HuH-7 (cell line): ENCODE results near the gene IRAK1.

Experiments used
- DNase-seq: peaks from one replicate; pipeline ENCODE4 v3.0.0; 2011; ENCODE audit warnings: low spot score

The IRAK1 gene

GRCh38 chrX:154040307-154040756 is 20.6 kb upstream of the IRAK1 start:
- DNase-seq, result no peak

GRCh38 chrX:154039577-154039976 is 19.9 kb upstream of the IRAK1 start:
- no peak for DNase-seq

GRCh38 chrX:154038656-154039055 is 19.0 kb upstream of the IRAK1 start:
- no peak for DNase-seq

- DNase-seq, result no peak
These were observed 18.1 kb upstream of the IRAK1 start for GRCh38 chrX:154037754-154038153.

- no peak for DNase-seq
These were observed 16.8 kb upstream of the IRAK1 start for GRCh38 chrX:154036513-154036912.

GRCh38 chrX:154033848-154034247 is 14.1 kb upstream of the IRAK1 start:
- no peak for DNase-seq

- DNase-seq, result no peak
These were observed 13.0 kb upstream of the IRAK1 start for GRCh38 chrX:154032653-154033052.

- DNase-seq, result no peak
These were observed 12.5 kb upstream of the IRAK1 start for GRCh38 chrX:154032160-154032559.

GRCh38 chrX:154030715-154031305 is 11.1 kb upstream of the IRAK1 start:
- no peak for DNase-seq

GRCh38 chrX:154030266-154030665 is 10.6 kb upstream of the IRAK1 start:
- no peak for DNase-seq

- no peak for DNase-seq
These were observed 9.7 kb upstream of the IRAK1 start for GRCh38 chrX:154029439-154029838.

- DNase-seq, result no peak
These were observed 8.9 kb upstream of the IRAK1 start for GRCh38 chrX:154028502-154029184.

GRCh38 chrX:154027986-154028385 is 8.3 kb upstream of the IRAK1 start:
- DNase-seq, result no peak

GRCh38 chrX:154027022-154027402 is 7.3 kb upstream of the IRAK1 start:
- DNase-seq, result no peak

GRCh38 chrX:154026136-154027021 is 6.7 kb upstream of the IRAK1 start:
- no peak for DNase-seq

GRCh38 chrX:154025230-154025629 is 5.5 kb upstream of the IRAK1 start:
- DNase-seq, result no peak

GRCh38 chrX:154024271-154024670 is 4.6 kb upstream of the IRAK1 start:
- no peak for DNase-seq

- DNase-seq, result no peak
These were observed 3.7 kb upstream of the IRAK1 start for GRCh38 chrX:154023276-154024000.

- no peak for DNase-seq
These were observed 2.4 kb upstream of the IRAK1 start for GRCh38 chrX:154022108-154022507.

GRCh38 chrX:154021131-154021611 is 1.5 kb upstream of the IRAK1 start:
- DNase-seq, result no peak

- no peak for DNase-seq
These were observed 924 bp upstream of the IRAK1 start for GRCh38 chrX:154020536-154021115.
